Ecto neural progenitor cell (in vitro differentiated cells): ENCODE results near the gene IL36RN.

Experiments used
- DNase-seq: peaks from one replicate; pipeline ENCODE4 v3.0.0-alpha.2; 2018; ENCODE audit warnings: low spot score

IL36RN gene

GRCh38 chr2:113058998-113059960 lies at the start of gene IL36RN:
TSS of gene IL36RN (plus strand) at chr2:113059198. CDS start at chr2:113059439, 241 bp downstream.
- peak; percentile 34 for DNase-seq

DNA sequence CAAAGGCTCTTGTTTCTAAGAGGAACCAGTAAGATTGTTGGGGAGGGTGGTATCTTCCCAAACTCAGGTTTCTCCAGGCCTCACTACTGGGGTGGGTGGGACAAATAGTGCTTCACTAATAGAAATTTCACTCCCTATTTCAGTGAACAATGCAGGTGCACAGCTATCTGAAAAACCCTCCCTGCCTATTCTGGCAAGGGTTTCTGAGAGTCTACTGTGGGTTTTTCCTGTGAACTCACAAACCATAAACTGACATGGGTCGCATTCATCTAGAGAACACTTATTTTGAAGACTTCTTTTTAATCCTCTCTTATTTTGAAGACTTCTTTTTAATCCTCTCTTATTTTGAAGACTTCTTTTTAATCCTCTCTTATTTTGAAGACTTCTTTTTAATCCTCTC lies 49.4 kb upstream of the IL36RN start:
- DNase-seq = no peak

DNA sequence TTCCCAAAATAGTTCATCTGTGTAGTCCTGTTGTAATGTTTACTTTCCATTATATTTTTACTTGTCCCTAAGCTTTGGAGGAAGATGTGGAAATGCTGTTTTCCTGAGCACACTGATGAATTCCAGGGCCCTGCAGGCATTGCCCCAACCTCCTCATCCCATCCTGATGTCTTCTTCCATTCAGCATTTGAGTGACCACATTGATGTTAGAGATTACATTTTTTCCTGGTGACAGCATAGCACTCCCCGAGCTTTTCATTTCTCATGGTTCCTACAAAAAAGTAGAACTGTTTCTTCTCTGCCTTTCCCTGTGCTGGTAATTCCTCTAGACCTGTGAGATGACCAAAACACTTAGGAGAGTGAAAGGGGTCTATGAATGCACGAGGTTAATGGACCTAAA lies 48.9 kb upstream of the IL36RN start:
- no peak for DNase-seq

- DNase-seq = no peak
Observed at GRCh38 chr2:113011108-113011507, 47.9 kb upstream of the IL36RN start.

DNA sequence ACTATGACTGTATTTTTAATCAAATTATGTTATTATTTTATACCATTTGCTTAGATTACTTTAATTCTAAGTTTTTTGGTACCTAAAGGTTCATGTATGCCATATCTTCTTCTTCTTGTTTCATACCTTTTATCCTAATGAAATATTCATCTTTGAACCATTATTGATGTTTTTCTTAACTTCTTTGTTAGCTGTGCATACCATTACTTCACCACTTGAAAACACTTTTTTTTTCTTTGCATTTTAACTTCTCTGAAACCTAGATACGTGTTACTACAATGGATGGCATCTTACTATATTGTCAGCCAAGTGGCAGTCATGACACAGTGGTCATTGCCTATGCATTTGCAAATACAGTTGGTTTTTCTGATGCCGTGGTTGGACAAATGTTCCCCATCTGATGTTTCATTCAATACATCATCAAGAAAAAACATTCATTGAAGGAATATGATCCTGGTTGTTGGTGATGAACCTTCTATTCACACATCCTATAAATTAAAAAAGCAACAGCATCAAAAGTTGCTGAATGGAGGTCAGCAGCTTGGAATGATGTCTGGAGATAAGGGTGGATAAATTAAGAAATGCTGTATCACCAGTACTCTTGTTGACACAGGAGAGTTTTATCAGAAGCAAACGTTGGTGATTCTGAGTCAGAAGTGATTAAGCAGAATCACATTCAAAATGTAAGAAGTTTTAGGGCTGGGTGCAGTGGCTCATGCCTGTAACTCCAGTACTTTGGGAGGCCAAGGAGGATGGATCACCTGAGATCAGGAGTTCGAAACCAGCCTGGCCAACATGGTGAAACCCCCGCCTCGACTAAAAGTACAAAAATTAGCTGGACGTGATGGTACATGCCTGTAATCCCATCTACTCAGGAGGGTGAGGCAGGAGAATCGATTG lies 46.3 kb upstream of the IL36RN start:
- no peak for DNase-seq

GRCh38 chr2:113013336-113013661 lies 45.7 kb upstream of the IL36RN start:
- no peak for DNase-seq

DNA sequence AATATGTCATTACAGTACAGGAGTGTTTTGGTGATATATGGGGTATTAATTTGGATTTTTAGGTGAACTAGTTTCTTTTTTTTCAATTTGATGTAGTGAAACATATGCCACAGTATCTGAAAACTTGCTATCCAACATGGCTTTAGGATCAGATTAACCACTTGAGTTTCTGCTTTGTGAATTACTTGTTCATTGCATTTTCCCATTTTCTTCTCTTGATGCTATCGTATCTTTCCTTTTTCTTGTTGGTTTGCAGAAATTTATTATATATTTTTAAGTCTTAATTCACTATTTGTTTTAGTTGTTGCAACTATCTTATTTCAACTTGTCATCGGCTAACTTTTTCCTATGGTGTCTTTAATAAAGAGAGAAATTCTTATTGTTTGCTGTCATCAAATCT lies 44.9 kb upstream of the IL36RN start:
- no peak for DNase-seq

DNA sequence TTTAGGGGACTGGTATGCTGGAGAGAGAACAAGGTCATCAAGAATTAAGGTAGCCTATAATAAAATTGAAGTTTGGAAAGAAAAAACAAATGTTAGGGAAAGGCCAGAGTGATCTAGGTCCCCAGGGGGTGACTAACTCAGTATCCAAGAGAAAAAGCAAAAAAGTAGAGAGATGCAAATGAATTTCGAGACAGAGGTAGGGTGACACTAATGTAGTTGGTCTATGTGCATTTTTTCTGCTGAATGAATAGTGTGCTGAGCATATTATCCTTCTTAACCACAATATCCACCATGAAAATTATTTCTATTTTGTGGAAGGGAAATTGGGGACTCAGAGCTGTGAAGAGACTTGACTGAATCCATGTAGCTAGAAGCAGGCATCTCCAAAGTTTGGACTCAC lies 44.0 kb upstream of the IL36RN start:
- DNase-seq = no peak

DNA sequence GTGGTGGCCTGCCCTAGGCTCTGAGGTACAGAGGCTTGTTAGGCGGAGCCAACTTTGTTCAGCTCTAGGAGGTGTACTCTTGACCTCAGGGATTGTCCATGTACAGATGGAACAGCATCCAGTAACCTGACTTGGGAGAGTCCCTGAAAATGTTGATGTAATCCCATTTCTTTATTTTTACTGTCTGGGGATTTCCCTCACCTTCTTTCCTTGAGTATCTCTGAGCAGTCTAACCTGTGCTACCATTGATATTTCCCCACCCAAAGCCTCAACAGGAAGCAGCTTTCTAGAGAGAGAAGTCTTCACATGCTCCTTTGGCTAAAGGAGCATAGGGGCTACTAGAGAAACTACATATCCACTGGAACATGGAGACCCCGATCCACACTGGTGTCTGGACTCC lies 43.3 kb upstream of the IL36RN start:
- no peak for DNase-seq

DNA sequence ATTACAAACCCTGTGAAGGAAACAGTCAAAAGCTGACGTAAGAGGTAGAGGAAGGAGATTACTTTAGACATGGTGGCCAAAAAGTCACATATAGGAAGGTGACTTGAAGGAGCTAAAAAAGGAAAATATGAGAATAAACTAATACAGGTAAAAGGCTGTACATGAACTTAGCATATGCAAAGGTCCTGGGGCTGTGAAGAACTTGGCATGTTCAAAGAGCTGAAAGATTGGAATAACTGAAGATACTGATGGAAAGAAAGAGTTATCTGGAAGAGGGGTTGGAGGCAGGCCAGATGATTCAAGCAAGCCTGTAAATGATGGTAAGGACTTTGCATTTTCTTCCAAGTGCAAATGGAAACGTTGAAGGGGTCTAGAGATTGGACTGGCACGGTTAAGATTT lies 40.5 kb upstream of the IL36RN start:
- DNase-seq = no peak

GRCh38 chr2:113021312-113021711 lies 37.7 kb upstream of the IL36RN start:
- DNase-seq = no peak

- DNase-seq = no peak
Observed at GRCh38 chr2:113024764-113025163, 34.2 kb upstream of the IL36RN start.

DNA sequence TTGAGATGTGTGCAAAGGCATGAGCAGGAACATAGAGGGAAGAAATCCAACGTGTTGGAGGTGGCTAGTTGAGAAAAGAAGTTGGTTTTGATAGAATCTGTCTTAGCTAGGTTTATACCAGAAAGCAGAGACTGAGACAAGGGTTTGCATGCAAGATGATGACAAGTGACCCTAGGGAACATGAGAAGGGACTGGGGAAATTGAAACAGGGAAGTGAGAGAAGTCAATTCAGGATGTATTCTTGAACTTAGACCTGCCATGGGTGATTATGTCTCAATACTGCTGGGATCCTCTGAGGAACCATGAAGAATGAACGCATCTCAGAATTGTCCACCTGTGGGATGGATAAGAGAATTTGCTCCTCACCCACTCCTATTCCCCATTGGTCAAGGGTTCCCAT lies 33.3 kb upstream of the IL36RN start:
- DNase-seq = no peak

- no peak for DNase-seq
Observed at GRCh38 chr2:113027691-113028090, 31.3 kb upstream of the IL36RN start.

DNA sequence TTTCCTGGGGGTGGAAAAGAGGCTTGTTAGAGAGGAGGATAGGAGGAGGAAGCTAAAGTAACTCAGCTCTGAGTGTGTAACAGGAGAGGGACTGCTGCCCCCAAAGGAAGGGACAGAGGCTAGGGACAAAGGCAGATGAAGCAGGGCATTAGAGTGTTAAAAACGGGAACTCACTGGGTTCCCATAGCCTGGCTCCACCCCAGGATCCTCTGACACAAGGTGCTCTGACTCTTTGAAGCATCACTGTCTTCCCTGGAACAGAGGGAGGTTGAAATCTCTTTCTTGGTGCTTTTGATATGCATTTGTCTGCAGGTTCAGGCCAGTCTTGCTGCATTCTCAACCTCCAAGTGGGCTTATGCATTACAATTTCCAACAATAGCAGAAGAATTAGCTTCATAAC lies 30.9 kb upstream of the IL36RN start:
- DNase-seq = no peak

GRCh38 chr2:113032737-113033136 lies 26.3 kb upstream of the IL36RN start:
- DNase-seq = no peak

DNA sequence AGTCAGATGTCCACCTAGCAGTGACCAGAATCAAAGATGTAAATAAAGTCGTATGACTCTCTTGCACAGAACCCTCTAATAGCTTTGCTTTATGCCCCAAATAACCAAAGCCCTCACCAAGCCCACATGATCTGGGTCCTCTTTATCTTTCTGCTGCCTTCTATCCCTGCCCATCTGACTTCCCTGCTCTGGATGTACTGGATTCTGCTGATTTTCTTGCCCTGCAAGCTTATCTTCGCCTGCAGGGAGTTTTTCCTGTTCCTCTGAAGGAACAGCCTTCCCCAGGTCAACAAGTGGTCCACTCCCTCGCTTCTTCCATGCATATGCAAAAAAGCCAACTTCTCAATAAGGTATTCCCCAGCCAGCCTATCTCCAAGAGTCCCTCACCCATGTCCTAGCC lies 25.0 kb upstream of the IL36RN start:
- DNase-seq = no peak

- DNase-seq = no peak
Observed at GRCh38 chr2:113036763-113037162, 22.2 kb upstream of the IL36RN start.

- DNase-seq = no peak
Observed at GRCh38 chr2:113038291-113038690, 20.7 kb upstream of the IL36RN start.

DNA sequence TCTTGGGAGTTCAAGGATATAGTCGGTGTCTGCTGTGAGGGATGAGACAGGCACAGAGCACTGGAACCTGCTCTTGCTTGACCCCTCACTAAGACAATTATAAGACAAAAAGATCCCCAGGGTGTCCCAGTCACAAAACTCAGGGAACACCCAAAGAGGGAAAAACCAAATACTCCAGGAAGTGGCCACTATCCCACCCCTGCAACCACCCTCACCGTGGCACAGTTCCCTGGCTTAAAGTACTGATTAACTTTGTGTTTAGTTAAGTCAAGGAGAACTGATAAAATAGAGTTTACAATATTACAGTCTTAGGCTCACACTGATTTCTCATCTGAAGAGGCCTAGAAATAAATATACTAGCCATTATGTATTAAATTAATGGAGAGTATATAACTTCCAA lies 19.8 kb upstream of the IL36RN start:
- DNase-seq = no peak

DNA sequence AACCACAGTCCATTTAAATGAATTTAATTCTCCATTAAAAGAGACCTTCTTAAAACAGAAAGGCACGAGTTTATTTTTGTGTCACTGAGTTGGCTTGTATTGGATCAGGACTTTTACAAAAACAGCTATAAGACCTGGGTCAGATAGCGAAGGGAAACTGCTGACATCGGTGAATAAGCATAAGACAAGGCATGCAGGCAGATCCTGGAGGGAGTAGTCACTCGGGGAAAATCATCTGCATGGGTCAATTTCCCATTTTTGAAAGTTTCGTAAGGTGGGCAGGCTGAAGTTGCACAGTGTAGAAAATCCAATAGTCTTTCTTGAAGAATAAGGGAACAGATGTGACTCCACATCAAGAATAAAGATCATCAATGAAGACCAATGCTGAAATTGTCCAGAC lies 19.3 kb upstream of the IL36RN start:
- no peak for DNase-seq

DNA sequence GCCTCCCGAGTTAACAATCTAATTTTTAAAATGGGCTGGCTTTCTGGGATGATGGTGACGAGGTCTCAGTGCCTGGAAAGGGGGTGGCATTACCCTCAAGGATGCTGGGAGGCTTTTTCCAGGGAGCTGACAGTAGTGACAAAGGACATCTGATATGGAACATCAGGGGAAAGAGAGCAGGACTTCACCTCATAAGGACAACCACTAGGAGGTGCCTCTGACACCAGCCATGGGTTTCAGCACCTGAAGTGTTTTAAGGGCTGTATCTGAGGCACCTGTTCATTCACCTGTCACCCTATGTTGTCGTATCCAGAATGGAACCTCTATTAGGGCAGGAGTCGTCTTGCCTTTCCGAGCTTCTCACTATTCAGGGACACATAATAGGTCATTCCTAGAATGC lies 17.1 kb upstream of the IL36RN start:
- DNase-seq = peak; percentile 17

- DNase-seq = no peak
Observed at GRCh38 chr2:113046465-113046864, 12.5 kb upstream of the IL36RN start.
